ENCODE results near the gene PPIA.

DNA sequence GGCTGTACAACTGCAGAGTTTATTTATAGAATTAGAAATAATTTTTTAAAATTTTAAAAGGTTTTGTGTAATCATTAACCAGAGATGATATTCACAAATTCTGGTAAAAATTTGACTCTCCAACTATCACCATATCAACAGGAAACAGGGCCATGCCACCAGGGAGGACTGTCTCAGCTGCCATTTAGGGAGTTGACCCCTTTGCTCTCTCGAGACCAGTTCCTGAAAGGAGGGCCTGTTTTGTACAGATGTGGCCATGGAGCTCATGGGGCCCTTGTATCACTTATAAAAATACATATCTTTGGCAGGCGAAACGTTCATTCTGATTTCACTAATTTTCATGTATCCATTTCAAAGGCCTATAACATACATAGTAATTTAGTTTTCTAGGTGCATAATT, 31.1 kb downstream of the PPIA start:
- TF ChIP-seq, protein P1, sequence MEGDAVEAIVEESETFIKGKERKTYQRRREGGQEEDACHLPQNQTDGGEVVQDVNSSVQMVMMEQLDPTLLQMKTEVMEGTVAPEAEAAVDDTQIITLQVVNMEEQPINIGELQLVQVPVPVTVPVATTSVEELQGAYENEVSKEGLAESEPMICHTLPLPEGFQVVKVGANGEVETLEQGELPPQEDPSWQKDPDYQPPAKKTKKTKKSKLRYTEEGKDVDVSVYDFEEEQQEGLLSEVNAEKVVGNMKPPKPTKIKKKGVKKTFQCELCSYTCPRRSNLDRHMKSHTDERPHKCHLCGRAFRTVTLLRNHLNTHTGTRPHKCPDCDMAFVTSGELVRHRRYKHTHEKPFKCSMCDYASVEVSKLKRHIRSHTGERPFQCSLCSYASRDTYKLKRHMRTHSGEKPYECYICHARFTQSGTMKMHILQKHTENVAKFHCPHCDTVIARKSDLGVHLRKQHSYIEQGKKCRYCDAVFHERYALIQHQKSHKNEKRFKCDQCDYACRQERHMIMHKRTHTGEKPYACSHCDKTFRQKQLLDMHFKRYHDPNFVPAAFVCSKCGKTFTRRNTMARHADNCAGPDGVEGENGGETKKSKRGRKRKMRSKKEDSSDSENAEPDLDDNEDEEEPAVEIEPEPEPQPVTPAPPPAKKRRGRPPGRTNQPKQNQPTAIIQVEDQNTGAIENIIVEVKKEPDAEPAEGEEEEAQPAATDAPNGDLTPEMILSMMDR (IDR thresholded peaks at IDR 0.05; ENCODE audit: low read length), result no peak
- TF ChIP-seq EZH2 (IDR thresholded peaks at IDR 0.05; ENCODE audit: borderline replicate concordance, low read length), result no peak

Measured in OCI-LY1 (cell line).